Measurements from ENCODE around the gene SH3YL1.

SH3YL1 gene

DNA sequence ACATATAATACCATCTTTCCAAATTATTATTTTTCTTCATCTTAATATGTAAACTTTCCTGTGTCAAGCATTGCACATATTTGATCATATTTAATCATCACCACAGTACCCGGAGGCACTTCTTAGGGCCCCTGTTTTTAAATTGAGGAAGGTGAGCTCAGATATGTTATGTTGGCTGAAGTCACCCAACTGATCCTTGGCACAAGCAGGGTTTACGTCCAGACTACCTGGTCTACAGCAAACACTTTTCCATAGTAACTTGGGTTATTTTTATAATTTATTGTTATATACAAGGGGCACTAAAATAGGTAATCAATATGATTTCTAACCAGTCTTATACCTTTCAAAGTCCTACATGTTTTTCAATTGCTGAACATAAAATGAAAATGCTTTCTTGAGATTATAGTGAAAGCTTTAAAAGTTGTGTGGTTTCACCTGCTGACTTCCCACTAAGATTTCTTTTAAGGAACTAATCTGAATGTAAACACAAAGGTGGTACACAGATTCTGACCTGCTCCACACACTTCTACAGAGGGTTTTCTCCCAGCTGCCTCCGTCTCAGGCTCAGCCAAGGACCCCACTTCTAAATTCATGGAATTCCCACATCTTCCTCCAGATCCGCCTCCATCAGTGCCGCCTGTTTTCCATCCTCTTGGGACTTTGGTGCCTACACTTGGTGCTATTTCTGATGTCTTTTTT, 52.2 kb downstream of the SH3YL1 start:
- H2AFZ ChIP-seq (ENCODE audit: low read depth, low read length), result no peak overlapping the region
- H4K20me1 ChIP-seq (ENCODE audit: insufficient read depth, low read length), result no peaks in the 10 kb centered on the region
- no peak overlapping the region for H3K4me3 ChIP-seq (ENCODE audit: low read depth in 1 of 2, low read length in 2 of 2)
- H3K27me3 ChIP-seq (ENCODE audit: insufficient read depth, low read length, poor library complexity), result peaks cover 25% of the 10 kb centered on the region
- H3K4me2 ChIP-seq (ENCODE audit: insufficient read depth, low read length), result no peak overlapping the region
- no peak overlapping the region for H3K27ac ChIP-seq (ENCODE audit: low read length)
- H3K9ac ChIP-seq (ENCODE audit: low read depth, low read length), result no peak overlapping the region
- DNase-seq (no peak), ATAC-seq (ENCODE audit: insufficient read depth, low read depth) (no peak)
- no peaks in the 10 kb centered on the region for H3K79me2 ChIP-seq (ENCODE audit: insufficient read depth, low read length)
- H3K36me3 ChIP-seq (ENCODE audit: insufficient read depth, low read length), result no peaks in the 10 kb centered on the region
- no peaks in the 10 kb centered on the region for H3K4me1 ChIP-seq (ENCODE audit: insufficient read depth, low read length)
- H3K9me3 ChIP-seq (ENCODE audit: insufficient read depth, low read length, severe bottlenecking), result peaks cover 3% of the 10 kb centered on the region
- no peak for TF ChIP-seq EZH2 (IDR thresholded peaks at IDR 0.05; ENCODE audit: borderline replicate concordance, low read depth, low read length, severe bottlenecking)
- TF ChIP-seq, protein P1, sequence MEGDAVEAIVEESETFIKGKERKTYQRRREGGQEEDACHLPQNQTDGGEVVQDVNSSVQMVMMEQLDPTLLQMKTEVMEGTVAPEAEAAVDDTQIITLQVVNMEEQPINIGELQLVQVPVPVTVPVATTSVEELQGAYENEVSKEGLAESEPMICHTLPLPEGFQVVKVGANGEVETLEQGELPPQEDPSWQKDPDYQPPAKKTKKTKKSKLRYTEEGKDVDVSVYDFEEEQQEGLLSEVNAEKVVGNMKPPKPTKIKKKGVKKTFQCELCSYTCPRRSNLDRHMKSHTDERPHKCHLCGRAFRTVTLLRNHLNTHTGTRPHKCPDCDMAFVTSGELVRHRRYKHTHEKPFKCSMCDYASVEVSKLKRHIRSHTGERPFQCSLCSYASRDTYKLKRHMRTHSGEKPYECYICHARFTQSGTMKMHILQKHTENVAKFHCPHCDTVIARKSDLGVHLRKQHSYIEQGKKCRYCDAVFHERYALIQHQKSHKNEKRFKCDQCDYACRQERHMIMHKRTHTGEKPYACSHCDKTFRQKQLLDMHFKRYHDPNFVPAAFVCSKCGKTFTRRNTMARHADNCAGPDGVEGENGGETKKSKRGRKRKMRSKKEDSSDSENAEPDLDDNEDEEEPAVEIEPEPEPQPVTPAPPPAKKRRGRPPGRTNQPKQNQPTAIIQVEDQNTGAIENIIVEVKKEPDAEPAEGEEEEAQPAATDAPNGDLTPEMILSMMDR (IDR thresholded peaks at IDR 0.05; ENCODE audit: borderline replicate concordance, extremely low read depth, low read length, poor library complexity, severe bottlenecking), result no peak

- Histone ChIP-seq H3K27me3 (ENCODE audit: insufficient read depth, low read length, poor library complexity) (peaks cover 25% of the 10 kb centered on the region), H3K9ac (ENCODE audit: low read depth, low read length) (no peak overlapping the region), H3K4me1 (ENCODE audit: insufficient read depth, low read length) (no peaks in the 10 kb centered on the region), H4K20me1 (ENCODE audit: insufficient read depth, low read length) (no peaks in the 10 kb centered on the region), H3K79me2 (ENCODE audit: insufficient read depth, low read length) (no peaks in the 10 kb centered on the region), H3K4me2 (ENCODE audit: insufficient read depth, low read length) (no peak overlapping the region), H2AFZ (ENCODE audit: low read depth, low read length) (no peak overlapping the region), H3K36me3 (ENCODE audit: insufficient read depth, low read length) (no peaks in the 10 kb centered on the region), H3K9me3 (ENCODE audit: insufficient read depth, low read length, severe bottlenecking) (peaks cover 3% of the 10 kb centered on the region), H3K4me3 (ENCODE audit: low read depth in 1 of 2, low read length in 2 of 2) (no peak overlapping the region), H3K27ac (ENCODE audit: low read length) (no peak overlapping the region)
- DNase-seq, result no peak
- ATAC-seq (ENCODE audit: insufficient read depth, low read depth), result no peak
- TF ChIP-seq, protein P1 (IDR thresholded peaks at IDR 0.05; ENCODE audit: borderline replicate concordance, extremely low read depth, low read length, poor library complexity, severe bottlenecking), result no peak
Measured at GRCh38 chr2:210660-211059, 53.2 kb downstream of the SH3YL1 start.

- Histone ChIP-seq H3K4me2 (ENCODE audit: insufficient read depth, low read length) (no peak overlapping the region), H4K20me1 (ENCODE audit: insufficient read depth, low read length) (no peaks in the 10 kb centered on the region), H3K9me3 (ENCODE audit: insufficient read depth, low read length, severe bottlenecking) (peaks cover 3% of the 10 kb centered on the region), H3K27me3 (ENCODE audit: insufficient read depth, low read length, poor library complexity) (peaks cover 25% of the 10 kb centered on the region), H3K4me3 (ENCODE audit: low read depth in 1 of 2, low read length in 2 of 2) (no peak overlapping the region), H3K9ac (ENCODE audit: low read depth, low read length) (no peak overlapping the region), H2AFZ (ENCODE audit: low read depth, low read length) (no peak overlapping the region), H3K27ac (ENCODE audit: low read length) (no peak overlapping the region), H3K4me1 (ENCODE audit: insufficient read depth, low read length) (no peaks in the 10 kb centered on the region), H3K36me3 (ENCODE audit: insufficient read depth, low read length) (no peaks in the 10 kb centered on the region), H3K79me2 (ENCODE audit: insufficient read depth, low read length) (no peaks in the 10 kb centered on the region)
- no peak for DNase-seq
- no peak for ATAC-seq (ENCODE audit: insufficient read depth, low read depth)
- TF ChIP-seq, protein P1 (IDR thresholded peaks at IDR 0.05; ENCODE audit: borderline replicate concordance, extremely low read depth, low read length, poor library complexity, severe bottlenecking), result no peak
- TF ChIP-seq EZH2 (IDR thresholded peaks at IDR 0.05; ENCODE audit: borderline replicate concordance, low read depth, low read length, severe bottlenecking), result no peak
Measured at GRCh38 chr2:209470-209869, 54.4 kb downstream of the SH3YL1 start.
